Choroid plexus epithelial cell (primary cell): ENCODE results near the gene FKBP1B.
"Not testable (repeated sequence)": the region's sequence is repeated elsewhere in the genome, so short reads cannot be mapped to it uniquely, and the experiment has no call there.

Experiments
- DNase-seq: peaks from one replicate; pipeline ENCODE4 v3.0.0-alpha.2; 2010; ENCODE audit warnings: low read depth
- H3K4me3 ChIP-seq: 2 replicates; pipeline ENCODE4 v1.5.1; 2011; ENCODE audit warnings: low read depth, mild to moderate bottlenecking, control low read depth, low read length, moderate library complexity
- CTCF ChIP-seq: conservative IDR thresholded peaks from 2 replicates; pipeline ENCODE4 v1.5.1; 2011; ENCODE audit warnings: low read depth, mild to moderate bottlenecking, control low read depth, inconsistent platforms, low read length, moderate library complexity

The FKBP1B gene

GRCh38 chr2:24105816-24106215 lies 56.3 kb downstream of the FKBP1B start:
- TF ChIP-seq CTCF, result no peak
- no peak overlapping the region for H3K4me3 ChIP-seq
- peak; percentile 7 for DNase-seq

- no peak for TF ChIP-seq CTCF
- no peak for DNase-seq
- H3K4me3 ChIP-seq, result no peak overlapping the region
Measured at GRCh38 chr2:24106786-24107185, 57.2 kb downstream of the FKBP1B start.

- no peak overlapping the region for H3K4me3 ChIP-seq
- TF ChIP-seq CTCF, result no peak
- DNase-seq, result no peak
Measured at GRCh38 chr2:24107336-24107735, 57.8 kb downstream of the FKBP1B start.

GRCh38 chr2:24109431-24109830 lies 59.9 kb downstream of the FKBP1B start:
- H3K4me3 ChIP-seq, DNase-seq: not testable (repeated sequence)

GRCh38 chr2:24110660-24111303 lies 61.2 kb downstream of the FKBP1B start:
- DNase-seq, result no peak
- no peak for TF ChIP-seq CTCF

GRCh38 chr2:24111407-24111901 lies 61.9 kb downstream of the FKBP1B start:
- peak; percentile 50 for DNase-seq
- no peak overlapping the region for H3K4me3 ChIP-seq
- no peak for TF ChIP-seq CTCF

More at GRCh38 chr2:24110660-24111303, 61.2 kb downstream of the FKBP1B start:
- no peak overlapping the region for H3K4me3 ChIP-seq
